HG03097 (cell line): Measurements from ENCODE around the gene COL5A1.

ENCODE experiments used
- ATAC-seq: cut with Tn5 transposase; IDR thresholded peaks from one replicate; pipeline ENCODE4 v1.9.1; 2021; ENCODE audit not compliant: unreplicated experiment, low FRiP score

Gene COL5A1

GRCh38 chr9:134625361-134626068 lies 16.1 kb upstream of the COL5A1 start:
- no peak for ATAC-seq

- no peak for ATAC-seq
Observed at GRCh38 chr9:134626069-134626423, 15.6 kb upstream of the COL5A1 start.

- no peak for ATAC-seq
Observed at GRCh38 chr9:134626571-134627416, 14.8 kb upstream of the COL5A1 start.

- no peak for ATAC-seq
Observed at GRCh38 chr9:134627417-134628353, 13.9 kb upstream of the COL5A1 start.

GRCh38 chr9:134628354-134628736 lies 13.3 kb upstream of the COL5A1 start:
- ATAC-seq = no peak

- ATAC-seq = no peak
Observed at GRCh38 chr9:134629061-134629585, 12.5 kb upstream of the COL5A1 start.

GRCh38 chr9:134629586-134630392 lies 11.8 kb upstream of the COL5A1 start:
- ATAC-seq = no peak

- ATAC-seq = no peak
Observed at GRCh38 chr9:134630393-134630790, 11.2 kb upstream of the COL5A1 start.

- ATAC-seq = no peak
Observed at GRCh38 chr9:134630861-134631260, 10.7 kb upstream of the COL5A1 start.

- ATAC-seq = no peak
Observed at GRCh38 chr9:134631881-134632280, 9.7 kb upstream of the COL5A1 start.

- no peak for ATAC-seq
Observed at GRCh38 chr9:134632329-134632728, 9.3 kb upstream of the COL5A1 start.

- ATAC-seq = no peak
Observed at GRCh38 chr9:134633362-134634142, 8.1 kb upstream of the COL5A1 start.

- no peak for ATAC-seq
Observed at GRCh38 chr9:134634176-134634575, 7.4 kb upstream of the COL5A1 start.

- no peak for ATAC-seq
Observed at GRCh38 chr9:134634667-134635230, 6.9 kb upstream of the COL5A1 start.

GRCh38 chr9:134635351-134636148 lies 6.1 kb upstream of the COL5A1 start:
- no peak for ATAC-seq

GRCh38 chr9:134636149-134636507 lies 5.5 kb upstream of the COL5A1 start:
- no peak for ATAC-seq

- no peak for ATAC-seq
Observed at GRCh38 chr9:134637241-134637640, 4.4 kb upstream of the COL5A1 start.
